GM12878 (cell line): Measurements from ENCODE around the gene GSG1L2. TPM values are rescaled to one million over a fixed set of nuclear protein-coding genes. Genes with fewer than 3 reads are reported as not detected.

Source experiments
- ATAC-seq: fragments of 200-7000 bp; cut with Tn5 transposase; 3 replicates; pipeline ENCODE4 v1.9.1; 2020; ENCODE audit warnings: mild to moderate bottlenecking, moderate library complexity
- BruUV-seq: library from RNA; stranded (reverse); fragments of 400-500 nt; replicated peaks from 2 replicates; lab custom pipeline; 2021; lab: Mats Ljungman, UMichigan
- CTCF ChIA-PET: fragments of 300-600 bp; sonication (Branson Sonifier 250); formaldehyde crosslinking; extraction: SDS; loops from one replicate; lab custom pipeline; 2021; ENCODE audit warnings: inconsistent platforms; lab: Yijun Ruan, JAX
- POLR2A ChIA-PET: fragments of 350-600 bp; formaldehyde crosslinking; extraction: SDS; loops from one replicate; lab custom pipeline; 2021; ENCODE audit warnings: inconsistent platforms; lab: Charles Lee
- RAD21 ChIA-PET: fragments of 300-600 bp; sonication (Branson Sonifier 250); formaldehyde crosslinking; loops from one replicate; lab custom pipeline; 2023; ENCODE audit warnings: antibody characterized with exemption; ENCODE audit not compliant: unreplicated experiment; lab: Charles Lee
- SMC1A ChIA-PET: fragments of 300-600 bp; sonication (Branson Sonifier 250); formaldehyde crosslinking; loops from one replicate; lab custom pipeline; 2023; ENCODE audit not compliant: unreplicated experiment, uncharacterized antibody; lab: Charles Lee
- DNase-seq: peaks from one replicate; pipeline ENCODE4 v3.0.0-alpha.2; 2011; ENCODE audit warnings: low read depth, low spot score
- FAIRE-seq: peaks from 3 replicates; lab custom pipeline; 2011; peaks lifted over from hg19 to GRCh38; lab: Jason Lieb, UNC
- H2AFZ ChIP-seq: 2 replicates; pipeline ENCODE4 v1.6.0; 2011; ENCODE audit warnings: low read depth, low read length, control low read depth; ENCODE audit not compliant: control insufficient read depth
- H3K27ac ChIP-seq: 2 replicates; pipeline ENCODE4 v1.5.1; 2011; ENCODE audit warnings: control low read depth; ENCODE audit not compliant: control insufficient read depth, insufficient read depth
- H3K27me3 ChIP-seq, 2 experiments: replicated peaks in 1 of 2; 2 replicates each; pipeline versions ENCODE4 v1.6.0 to v1.6.1; 2011; ENCODE audit warnings: low read length in 1 of 2; ENCODE audit not compliant: control insufficient read depth in 2 of 2, insufficient read depth in 2 of 2
- H3K36me3 ChIP-seq, 2 experiments: 2 replicates each; pipeline ENCODE4 v1.5.1; 2011; ENCODE audit warnings: low read length in 1 of 2; ENCODE audit not compliant: control insufficient read depth in 2 of 2, insufficient read depth in 2 of 2
- H3K4me1 ChIP-seq: 2 replicates; pipeline ENCODE4 v1.6.1; 2011; ENCODE audit warnings: mild to moderate bottlenecking, low read length, moderate library complexity, mixed read lengths; ENCODE audit not compliant: control insufficient read depth, insufficient read depth
- H3K4me2 ChIP-seq: 2 replicates; pipeline ENCODE4 v1.6.0; 2011; ENCODE audit warnings: control low read depth; ENCODE audit not compliant: control insufficient read depth, insufficient read depth
- H3K4me3 ChIP-seq: fragments of 200-600 bp; sonication (generic); 2 replicates; pipeline ENCODE4 v1.5.1; 2016
- H3K79me2 ChIP-seq: 2 replicates; pipeline ENCODE4 v1.6.0; 2011; ENCODE audit warnings: low read length; ENCODE audit not compliant: control insufficient read depth, insufficient read depth
- H3K9ac ChIP-seq: 2 replicates; pipeline ENCODE4 v1.8.0; 2011; ENCODE audit warnings: low read length, control low read depth, mixed read lengths; ENCODE audit not compliant: control insufficient read depth, insufficient read depth
- H3K9me3 ChIP-seq: replicated peaks from 3 replicates; pipeline ENCODE4 v1.5.1; 2011; ENCODE audit warnings: mild to moderate bottlenecking, low read length; ENCODE audit not compliant: control insufficient read depth, insufficient read depth
- H4K20me1 ChIP-seq: 2 replicates; pipeline ENCODE4 v1.6.0; 2011; ENCODE audit not compliant: control insufficient read depth, insufficient read depth
- BCL3 ChIP-seq: IDR thresholded peaks from 2 replicates; pipeline ENCODE4 v1.6.1; 2011; ENCODE audit warnings: borderline replicate concordance, low read depth, mild to moderate bottlenecking, moderate library complexity, low read length; ENCODE audit not compliant: insufficient read depth, poor library complexity, severe bottlenecking
- CHD4 ChIP-seq: fragments of 200-600 bp; sonication (generic); IDR thresholded peaks from 2 replicates; pipeline ENCODE4 v1.6.1; 2016; ENCODE audit warnings: mild to moderate bottlenecking
- EED ChIP-seq: sonication (generic); IDR thresholded peaks from 2 replicates; pipeline ENCODE4 v1.6.1; 2016; ENCODE audit warnings: antibody characterized with exemption, low read depth
- ETV6 ChIP-seq, 2 experiments: fragments of 450-650 bp in 1 of 2; IDR thresholded peaks in 1 of 2; conservative IDR thresholded peaks in 1 of 2; 2 replicates each; pipeline ENCODE4 v1.6.1; 2014; ENCODE audit warnings: antibody characterized with exemption in 1 of 2, borderline replicate concordance in 1 of 2, low read depth in 1 of 2, mild to moderate bottlenecking in 1 of 2, moderate library complexity in 1 of 2
- FOXK2 ChIP-seq: fragments of 450-650 bp; IDR thresholded peaks from 2 replicates; pipeline ENCODE4 v1.6.1; 2017; ENCODE audit warnings: mild to moderate bottlenecking, moderate library complexity
- MAX ChIP-seq: IDR thresholded peaks from 2 replicates; pipeline ENCODE4 v1.6.1; 2012; ENCODE audit warnings: low read depth, low read length, improper control_type of control experiment
- MXI1 ChIP-seq: fragments of 150-350 bp; IDR thresholded peaks from 2 replicates; pipeline ENCODE4 v1.6.1; 2011; ENCODE audit warnings: low read depth, mild to moderate bottlenecking, inconsistent platforms, low read length, improper control_type of control experiment
- NFYA ChIP-seq: IDR thresholded peaks from 2 replicates; pipeline ENCODE4 v1.6.1; 2011; ENCODE audit warnings: low read depth, mild to moderate bottlenecking, low read length, improper control_type of control experiment, borderline replicate concordance
- PAX8 ChIP-seq: fragments of 450-650 bp; IDR thresholded peaks from 2 replicates; pipeline ENCODE4 v1.6.1; 2017; ENCODE audit warnings: mild to moderate bottlenecking, moderate library complexity
- PBX3 ChIP-seq: IDR thresholded peaks from 2 replicates; pipeline ENCODE4 v1.6.1; 2011; ENCODE audit warnings: mild to moderate bottlenecking, low read depth, low read length, moderate library complexity; ENCODE audit not compliant: insufficient replicate concordance
- PML ChIP-seq: IDR thresholded peaks from 2 replicates; pipeline ENCODE4 v1.6.1; 2012; ENCODE audit warnings: low read length, inconsistent platforms
- RAD21 ChIP-seq: IDR thresholded peaks from 2 replicates; pipeline ENCODE4 v1.6.1; 2011; ENCODE audit warnings: mild to moderate bottlenecking, low read depth, low read length, moderate library complexity; ENCODE audit not compliant: insufficient read depth
- RBBP5 ChIP-seq: fragments of 200-600 bp; sonication (generic); conservative IDR thresholded peaks from 2 replicates; pipeline ENCODE4 v1.6.1; 2016
- SIN3A ChIP-seq: IDR thresholded peaks from 2 replicates; pipeline ENCODE4 v1.6.1; 2012; ENCODE audit warnings: low read depth, low read length, improper control_type of control experiment
- STAT3 ChIP-seq: IDR thresholded peaks from 2 replicates; pipeline ENCODE4 v1.6.1; 2011; ENCODE audit warnings: low read depth, low read length, improper control_type of control experiment
- WGBS: methylation state at CpG from one replicate; pipeline ENCODE4 v1.1.6; 2016; ENCODE audit warnings: low lambda C conversion rate; ENCODE audit not compliant: insufficient replicate concordance, insufficient coverage; ENCODE audit errors: missing lambda C conversion rate; 5-methylcytosine and 5-hydroxymethylcytosine counted together
- in situ Hi-C: fragments of 300-500 bp; cut with MboI; formaldehyde crosslinking; loops from 9 replicates; pipeline ENCODE4 v1.14.3; 2018; ENCODE audit warnings: mixed read lengths
- intact Hi-C: fragments of 100-400 bp; cut with micrococcal nuclease; formaldehyde crosslinking; loops from one replicate; pipeline ENCODE4 v1.14.2; 2022; ENCODE audit not compliant: unreplicated experiment
- polyA plus RNA-seq, 11 experiments: library from polyadenylated mRNA; depleted of rRNA in 4 of 11; unstranded in 6 of 11; stranded (reverse) in 5 of 11; fragments of >200 nt; fragmentation: Nextera tagmentation in 4 of 11; fragmentation: Illumina TruSeq in 1 of 11; extraction: Ambion mirVana in 4 of 11; extraction: Trizol in 1 of 11; gene quantifications; 1 replicate in 1 of 11; 2 replicates in 10 of 11; pipeline versions ENCODE4 v1.2.1 to v1.2.3, GENCODE V29; 2011 to 2016; ENCODE audit warnings: inconsistent platforms in 2 of 11, missing spikeins in 2 of 11, low read depth in 1 of 11
- total RNA-seq, 4 experiments: library from RNA; depleted of rRNA in 3 of 4; stranded (reverse); fragments of >200 nt in 3 of 4; fragmentation: Illumina TruSeq in 1 of 4; extraction: Trizol in 1 of 4; gene quantifications; 2 replicates each; pipeline versions ENCODE4 v1.2.1 to v1.2.3, GENCODE V29; 2013 to 2021

Gene GSG1L2
- total and polyA plus RNA-seq, 10 of the 15 experiments (the other 5 are each of a cell fraction or from before 2014, with no cell fraction given), result not detected

GRCh38 chr17:9792181-9792840 is 29.6 kb downstream of the GSG1L2 start:
- no peaks in the 10 kb centered on the region for H3K9me3 ChIP-seq
- no peaks in the 10 kb centered on the region for H3K79me2 ChIP-seq
- H3K9ac ChIP-seq, result no peak overlapping the region
- H2AFZ ChIP-seq, result no peak overlapping the region
- no peak overlapping the region for H3K4me2 ChIP-seq
- ChIA-PET RAD21 (no interaction called here), POLR2A (no interaction called here), SMC1A (no interaction called here), CTCF (no interaction called here)
- WGBS, result 65% methylated on average over 12 of the region's 15 CpGs
- no peaks in the 10 kb centered on the region for H4K20me1 ChIP-seq
- no peaks in the 10 kb centered on the region for H3K27me3 ChIP-seq
- H3K36me3 ChIP-seq, result no peaks in the 10 kb centered on the region
- intact Hi-C loops, result no loop called here
- no TSS peak for BruUV-seq
- no peaks in the 10 kb centered on the region for H3K4me1 ChIP-seq
- no peak overlapping the region for H3K4me3 ChIP-seq
- FAIRE-seq (no peak), ATAC-seq (no peak), DNase-seq (no peak)
- in situ Hi-C loops, result no loop called here
- H3K27ac ChIP-seq, result no peak overlapping the region
- no peak for TF ChIP-seq STAT3
- no peak for TF ChIP-seq NFYA
- no peak for TF ChIP-seq RBBP5
- no peak for TF ChIP-seq EED
- TF ChIP-seq BCL3, result peak; percentile 71
- TF ChIP-seq CHD4, result no peak
- TF ChIP-seq FOXK2, result no peak
- no peak for TF ChIP-seq RAD21
- TF ChIP-seq PML, result no peak
- TF ChIP-seq PBX3, result peak; percentile 4
- no peak for TF ChIP-seq MXI1
- TF ChIP-seq PAX8, result no peak
- no peak for TF ChIP-seq SIN3A
- no peak for TF ChIP-seq ETV6 (conservative IDR thresholded peaks at IDR 0.05 in 1 of 2, IDR thresholded peaks at IDR 0.05 in 1 of 2; ENCODE audit: borderline replicate concordance in 1 of 2, low read depth in 1 of 2)
- no peak for TF ChIP-seq MAX
